Activated T-helper 17 cell treated with anti-CD3 and anti-CD28 coated beads, Interleukin-2, amount 50 U/mL, for 72 hours (primary cell): Measurements from ENCODE around the gene FERMT3. TPM values are rescaled to one million over a fixed set of nuclear protein-coding genes. Genes with fewer than 3 reads are reported as not detected.
"Not testable (repeated sequence)": the region's sequence is repeated elsewhere in the genome, so short reads cannot be mapped to it uniquely, and the experiment has no call there.

Experiments used
- ATAC-seq: fragments of 150-1000 bp; cut with Tn5 transposase; replicated peaks from 2 replicates; pipeline ENCODE4 v1.10.0; 2021; ENCODE audit warnings: mild to moderate bottlenecking, moderate library complexity
- H3K27ac Mint-ChIP-seq: one replicate; pipeline ENCODE4 v1.8.0; 2022; ENCODE audit warnings: mixed read lengths
- H3K27me3 Mint-ChIP-seq: one replicate; pipeline ENCODE4 v1.8.0; 2022; ENCODE audit warnings: mixed read lengths
- H3K36me3 Mint-ChIP-seq: one replicate; pipeline ENCODE4 v1.8.0; 2022; ENCODE audit warnings: low read depth, mild to moderate bottlenecking, mixed read lengths
- H3K4me1 Mint-ChIP-seq: one replicate; pipeline ENCODE4 v1.8.0; 2022; ENCODE audit warnings: mixed read lengths
- H3K4me3 Mint-ChIP-seq: one replicate; pipeline ENCODE4 v1.8.0; 2022; ENCODE audit warnings: mild to moderate bottlenecking, mixed read lengths
- H3K9me3 Mint-ChIP-seq: one replicate; pipeline ENCODE4 v1.8.0; 2022; ENCODE audit warnings: mixed read lengths
- total RNA-seq, 2 donors: library from RNA; stranded (reverse); gene quantifications; one replicate each; pipeline ENCODE4 v1.2.3, GENCODE V29; 2022

The FERMT3 gene
- total RNA-seq: 100 to 1,000 TPM; 172 to 191 TPM

DNA sequence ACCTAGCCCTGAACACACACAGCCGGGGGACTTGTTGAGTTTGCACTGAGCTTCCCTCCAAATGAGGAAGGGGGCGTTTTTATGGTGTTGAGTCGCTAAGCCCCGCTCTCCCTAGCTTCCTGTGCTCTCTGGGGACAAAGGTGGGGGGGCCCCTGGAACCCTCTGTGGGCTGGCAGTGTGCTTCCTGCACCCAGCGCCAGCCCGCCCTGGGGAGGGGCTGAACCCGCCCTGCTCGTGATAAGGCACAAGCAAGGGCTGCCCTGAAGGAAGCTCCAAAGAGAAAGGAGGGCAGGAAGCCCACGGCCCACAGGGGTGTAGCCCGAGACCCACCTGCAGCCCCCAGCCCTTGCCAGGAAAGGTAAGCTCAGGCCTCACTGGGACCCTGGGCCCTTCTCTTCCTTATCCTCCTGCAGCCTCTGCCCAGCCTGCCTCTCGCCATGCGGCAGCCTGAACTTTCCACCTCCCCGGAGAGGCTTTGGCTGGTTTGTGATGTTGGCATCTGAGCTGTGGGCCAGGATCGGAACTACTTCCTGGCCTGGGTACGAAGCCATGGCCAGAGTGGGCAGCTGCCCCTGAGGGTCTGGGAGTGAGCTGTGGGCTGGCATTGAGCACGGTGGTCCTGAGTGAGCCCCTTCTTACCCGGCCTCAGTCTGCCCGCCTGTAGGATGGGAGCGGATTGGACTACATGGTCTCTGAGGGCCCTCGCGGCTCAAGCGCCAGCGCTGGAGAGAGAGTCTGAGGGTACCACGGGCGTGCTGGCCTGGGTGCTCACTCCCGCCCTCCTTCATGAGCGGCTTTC, at the start of gene FERMT3:
Gene FERMT3 (plus strand): TSS at position 265 of the 799 bp plus-strand sequence. CDS start 644 bp downstream, outside the sequence.
- H3K27me3 Mint-ChIP-seq: no peaks in the 10 kb centered on the region
- peak within 1 kb of the TSS; percentile 93 for H3K4me3 Mint-ChIP-seq
- peaks cover 14% of the 10 kb centered on the region for H3K4me1 Mint-ChIP-seq
- peaks cover 100% of the 10 kb centered on the region for H3K36me3 Mint-ChIP-seq
- no peaks in the 10 kb centered on the region for H3K9me3 Mint-ChIP-seq
- peak within 1 kb of the TSS; percentile 98 for H3K27ac Mint-ChIP-seq
- ATAC-seq: peak; percentile 63

DNA sequence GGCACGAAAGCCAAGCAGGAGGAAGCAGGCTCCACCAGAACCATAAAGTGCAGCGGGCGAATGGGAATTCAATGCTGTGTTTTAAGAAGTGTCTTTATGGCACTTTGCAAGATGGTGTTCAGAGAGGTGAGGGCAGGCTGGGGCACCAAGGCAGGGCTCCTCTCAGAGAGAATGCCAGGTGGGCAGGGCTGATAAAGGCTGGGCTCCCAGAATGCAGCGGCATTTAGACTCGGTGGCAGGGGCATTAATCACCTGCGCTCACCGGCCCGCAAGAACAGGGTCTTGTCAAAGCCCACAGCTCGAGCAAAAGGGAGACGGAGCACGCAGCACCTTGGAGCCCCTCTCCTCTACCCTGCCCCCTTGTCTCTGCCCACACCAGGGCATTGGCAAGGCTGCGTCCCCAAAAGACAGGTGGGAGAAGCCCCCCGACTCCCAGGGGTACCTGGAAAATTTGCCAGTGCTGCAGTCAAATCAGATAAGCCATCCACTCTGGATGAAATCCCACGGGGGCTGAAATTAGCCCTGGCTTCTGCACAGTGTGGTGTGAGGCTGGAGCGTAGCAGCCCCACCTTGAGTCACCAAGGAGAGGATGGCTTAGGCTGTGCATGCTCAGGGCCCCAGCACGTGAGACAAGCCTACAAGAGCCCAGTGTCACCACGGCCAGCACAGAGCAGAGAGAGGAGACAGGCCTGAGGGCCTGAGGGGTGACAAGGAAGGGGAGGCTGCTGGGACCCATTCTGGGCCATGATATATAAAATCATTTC, 48.7 kb upstream of the FERMT3 start:
- Mint-ChIP-seq H3K27ac (no peak overlapping the region), H3K4me3 (no peak overlapping the region), H3K9me3 (no peaks in the 10 kb centered on the region), H3K4me1 (no peaks in the 10 kb centered on the region), H3K27me3 (no peaks in the 10 kb centered on the region), H3K36me3 (no peaks in the 10 kb centered on the region)
- ATAC-seq: no peak

DNA sequence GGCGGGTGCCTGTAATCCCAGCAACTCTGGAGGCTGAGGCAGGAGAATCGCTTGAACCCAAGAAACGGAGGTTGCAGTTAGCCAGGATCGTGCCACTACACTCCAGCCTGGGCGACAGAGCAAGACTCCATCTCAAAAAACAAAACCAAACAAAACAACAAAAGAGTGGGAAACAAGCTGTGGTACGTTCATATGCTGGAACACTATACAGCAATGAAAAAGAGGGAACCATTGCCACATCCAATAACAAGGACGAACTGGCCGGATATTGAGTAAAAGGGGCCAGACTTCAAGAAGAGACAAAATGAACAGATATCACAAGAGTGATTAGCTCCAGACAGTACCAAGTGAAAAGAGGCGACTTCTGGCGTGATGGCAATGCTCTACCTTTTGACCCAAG, 45.5 kb upstream of the FERMT3 start:
- H3K36me3 Mint-ChIP-seq: no peaks in the 10 kb centered on the region
- H3K27me3 Mint-ChIP-seq: no peaks in the 10 kb centered on the region
- no peaks in the 10 kb centered on the region for H3K4me1 Mint-ChIP-seq
- H3K9me3 Mint-ChIP-seq: no peaks in the 10 kb centered on the region
- no peak overlapping the region for H3K4me3 Mint-ChIP-seq
- no peak for ATAC-seq
- no peak overlapping the region for H3K27ac Mint-ChIP-seq

DNA sequence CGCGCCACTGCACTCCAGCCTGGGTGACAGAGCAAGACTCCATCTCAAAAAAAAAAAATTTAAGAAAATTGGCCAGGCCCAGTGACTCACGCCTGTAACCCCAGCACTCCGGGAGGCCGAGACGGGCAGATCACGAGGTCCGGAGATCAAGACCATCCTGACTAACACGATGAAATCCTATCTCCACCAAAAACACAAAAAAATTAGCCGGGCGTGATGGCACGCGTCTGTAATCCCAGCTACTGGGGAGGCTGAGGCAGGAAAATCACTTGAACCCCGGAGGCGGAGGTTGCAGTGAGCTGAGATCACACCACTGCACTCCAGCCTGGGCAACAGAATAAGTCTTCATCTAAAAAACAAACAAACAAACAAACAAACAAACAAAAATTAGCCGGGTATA, 43.8 kb upstream of the FERMT3 start:
- H3K4me3 Mint-ChIP-seq, H3K27me3 Mint-ChIP-seq, H3K9me3 Mint-ChIP-seq, H3K4me1 Mint-ChIP-seq, H3K36me3 Mint-ChIP-seq, H3K27ac Mint-ChIP-seq, ATAC-seq: not testable (repeated sequence)

DNA sequence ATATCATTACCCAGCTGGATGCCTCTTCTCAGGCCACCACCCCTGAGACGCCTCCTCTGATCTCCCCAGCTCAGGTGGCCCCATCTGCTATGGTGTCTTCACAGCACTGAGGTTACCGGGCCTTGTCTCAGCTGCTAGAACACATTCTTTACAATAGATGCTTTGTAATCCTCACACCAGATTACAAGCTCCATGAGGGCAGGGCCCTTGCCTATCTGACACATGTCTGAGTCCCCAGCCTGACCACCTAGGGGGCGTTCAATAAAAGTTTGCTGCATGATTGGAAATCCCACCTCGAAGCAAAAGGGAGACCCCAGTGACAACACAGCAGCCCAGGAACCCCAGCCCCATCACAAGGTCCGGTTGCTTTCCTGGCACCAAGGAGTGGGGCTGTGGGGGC, 42.6 kb upstream of the FERMT3 start:
- no peak for ATAC-seq
- H3K27ac Mint-ChIP-seq: no peak overlapping the region
- no peaks in the 10 kb centered on the region for H3K9me3 Mint-ChIP-seq
- H3K4me3 Mint-ChIP-seq: peak overlapping the region; percentile 69
- no peaks in the 10 kb centered on the region for H3K36me3 Mint-ChIP-seq
- H3K27me3 Mint-ChIP-seq: no peaks in the 10 kb centered on the region
- H3K4me1 Mint-ChIP-seq: no peaks in the 10 kb centered on the region

DNA sequence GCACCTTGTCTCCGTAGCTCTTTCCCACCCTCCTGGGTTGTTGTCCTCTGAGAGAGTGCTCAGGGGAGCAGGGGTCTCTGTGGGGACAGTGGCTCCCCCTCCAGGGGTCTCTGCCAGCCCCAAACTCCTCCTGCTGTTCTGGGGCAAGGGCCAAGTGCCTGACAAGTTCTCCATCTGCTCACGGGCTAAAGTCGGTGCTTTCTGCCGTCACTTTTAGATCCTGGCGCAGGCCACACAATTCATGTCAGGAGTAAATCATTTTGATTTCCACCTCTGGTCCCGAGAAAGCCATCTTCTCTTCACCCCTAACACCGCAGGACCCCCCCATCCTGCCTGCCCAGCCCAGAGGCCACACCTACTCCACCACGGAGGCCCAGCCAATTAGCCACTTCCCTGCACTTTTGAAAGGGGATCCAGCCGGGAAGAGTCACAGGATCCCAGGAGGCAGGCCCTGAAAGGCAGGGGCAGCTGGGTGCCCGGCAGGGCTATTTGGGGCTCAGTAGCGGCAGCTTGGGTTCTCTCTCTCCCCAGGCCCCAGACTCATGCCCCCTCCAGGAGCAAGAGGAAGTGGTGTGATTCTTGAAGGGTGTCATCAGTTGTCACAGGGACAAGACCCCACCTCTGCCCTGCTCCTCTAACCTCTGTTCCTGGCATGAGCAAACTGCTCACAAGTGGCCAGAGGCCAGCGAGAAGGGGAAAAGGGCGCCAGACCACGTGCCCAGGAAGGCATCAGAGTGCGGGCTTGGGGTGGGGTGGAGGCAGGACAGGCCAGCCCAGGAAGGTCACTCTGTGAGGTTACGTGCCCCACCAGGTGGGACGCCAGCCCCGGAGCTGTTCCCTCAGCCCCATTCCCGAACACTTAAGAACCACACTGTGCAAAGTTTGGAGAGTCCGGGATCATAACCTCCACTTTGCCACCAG, 41.9 kb upstream of the FERMT3 start:
- no peak overlapping the region for H3K27ac Mint-ChIP-seq
- peak overlapping the region; percentile 69 for H3K4me3 Mint-ChIP-seq
- ATAC-seq: no peak
- H3K36me3 Mint-ChIP-seq: no peaks in the 10 kb centered on the region
- H3K4me1 Mint-ChIP-seq: no peaks in the 10 kb centered on the region
- no peaks in the 10 kb centered on the region for H3K9me3 Mint-ChIP-seq
- no peaks in the 10 kb centered on the region for H3K27me3 Mint-ChIP-seq

DNA sequence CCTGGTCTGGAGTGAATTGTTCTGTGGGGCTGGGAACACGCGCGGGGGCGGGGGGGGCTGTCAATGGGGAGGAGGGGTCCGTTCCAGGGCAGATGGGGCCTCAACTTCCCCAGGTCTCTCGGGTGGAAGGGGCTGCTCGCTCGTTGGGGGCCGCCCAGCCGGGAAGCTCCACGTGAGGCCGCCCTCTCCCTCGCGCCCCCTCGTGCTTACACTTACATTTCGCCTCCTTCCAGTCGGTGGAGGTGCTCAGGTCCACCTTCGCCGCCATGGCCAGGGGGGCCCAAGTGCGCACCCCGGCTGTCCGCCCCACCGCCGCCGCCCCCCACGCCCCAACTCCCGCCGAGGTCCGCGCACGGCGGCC, 41.1 kb upstream of the FERMT3 start:
- H3K27me3 Mint-ChIP-seq: no peaks in the 10 kb centered on the region
- H3K4me1 Mint-ChIP-seq: no peaks in the 10 kb centered on the region
- H3K9me3 Mint-ChIP-seq: no peaks in the 10 kb centered on the region
- no peaks in the 10 kb centered on the region for H3K36me3 Mint-ChIP-seq
- peak; percentile 4 for ATAC-seq
- H3K27ac Mint-ChIP-seq: no peak overlapping the region
- H3K4me3 Mint-ChIP-seq: peak overlapping the region; percentile 81

DNA sequence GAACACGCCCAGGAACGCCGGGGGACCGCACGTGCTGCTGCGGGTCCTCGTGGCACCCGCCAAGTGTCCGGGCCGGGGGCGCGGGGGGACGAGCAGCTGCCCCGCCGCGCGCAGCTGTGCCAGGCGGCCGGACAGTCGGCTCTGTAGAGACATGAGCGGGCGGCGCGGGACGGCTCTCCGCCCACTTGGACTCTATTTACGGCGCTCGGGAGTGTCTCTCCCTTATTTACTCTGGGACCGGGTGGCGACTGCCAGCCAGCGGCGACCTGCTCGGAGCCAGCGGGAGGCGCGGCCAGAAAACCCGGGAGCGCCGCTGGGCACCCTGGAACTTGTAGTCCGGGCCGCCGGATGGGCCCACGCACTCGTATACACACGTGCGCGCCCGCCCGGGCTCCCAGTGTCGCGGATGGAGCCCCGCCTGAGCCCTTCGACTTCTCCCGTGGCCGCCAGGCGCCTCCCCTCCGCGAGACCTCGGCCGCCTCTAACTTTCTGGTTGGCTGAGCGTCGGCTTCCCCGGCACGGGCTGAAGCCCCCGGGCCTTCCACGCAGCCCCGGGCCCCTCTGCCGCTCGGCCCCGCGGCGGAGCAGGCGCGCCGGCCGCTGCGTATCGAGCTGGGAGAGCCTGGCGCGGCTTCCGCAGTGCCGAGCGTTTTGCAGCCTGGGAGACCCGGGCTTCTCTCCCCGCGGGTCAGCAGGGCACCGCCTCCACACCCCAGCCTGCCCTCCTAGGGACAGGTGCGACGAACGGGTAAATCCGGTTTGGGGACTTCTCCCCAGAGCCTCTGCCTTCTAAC, 40.5 kb upstream of the FERMT3 start, which contains the start of gene MACROD1:
Gene MACROD1 (minus strand): TSS at position 272 of the 794 bp plus-strand sequence. CDS start 119 bp downstream, at position 153.
- H3K27ac Mint-ChIP-seq: peak within 1 kb of the TSS; percentile 65
- no peaks in the 10 kb centered on the region for H3K9me3 Mint-ChIP-seq
- H3K36me3 Mint-ChIP-seq: no peaks in the 10 kb centered on the region
- H3K4me3 Mint-ChIP-seq: peak within 1 kb of the TSS; percentile 81
- H3K4me1 Mint-ChIP-seq: no peaks in the 10 kb centered on the region
- ATAC-seq: peak; percentile 96
- H3K27me3 Mint-ChIP-seq: no peaks in the 10 kb centered on the region

DNA sequence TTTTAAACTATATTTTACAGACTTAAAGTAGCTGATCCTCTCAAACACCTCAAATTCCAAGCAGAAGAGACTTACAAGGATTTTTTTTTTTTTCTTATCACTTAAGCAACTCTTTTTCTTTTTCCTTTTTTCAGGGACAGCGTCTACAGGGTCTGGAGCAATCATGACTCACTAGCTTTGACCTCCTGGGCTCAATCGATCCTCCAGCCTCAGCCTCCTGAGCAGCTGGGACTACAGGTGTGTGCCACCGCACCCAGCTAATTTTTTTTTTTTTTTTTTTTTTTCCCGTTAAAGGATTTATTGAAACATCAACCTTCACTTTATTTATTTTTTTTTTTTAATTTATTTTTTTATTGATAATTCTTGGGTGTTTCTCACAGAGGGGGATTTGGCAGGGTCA, 36.1 kb upstream of the FERMT3 start:
- Mint-ChIP-seq H3K4me1 (no peaks in the 10 kb centered on the region), H3K27me3 (no peaks in the 10 kb centered on the region), H3K9me3 (no peaks in the 10 kb centered on the region), H3K4me3 (no peak overlapping the region), H3K36me3 (no peaks in the 10 kb centered on the region), H3K27ac (no peak overlapping the region)
- no peak for ATAC-seq

DNA sequence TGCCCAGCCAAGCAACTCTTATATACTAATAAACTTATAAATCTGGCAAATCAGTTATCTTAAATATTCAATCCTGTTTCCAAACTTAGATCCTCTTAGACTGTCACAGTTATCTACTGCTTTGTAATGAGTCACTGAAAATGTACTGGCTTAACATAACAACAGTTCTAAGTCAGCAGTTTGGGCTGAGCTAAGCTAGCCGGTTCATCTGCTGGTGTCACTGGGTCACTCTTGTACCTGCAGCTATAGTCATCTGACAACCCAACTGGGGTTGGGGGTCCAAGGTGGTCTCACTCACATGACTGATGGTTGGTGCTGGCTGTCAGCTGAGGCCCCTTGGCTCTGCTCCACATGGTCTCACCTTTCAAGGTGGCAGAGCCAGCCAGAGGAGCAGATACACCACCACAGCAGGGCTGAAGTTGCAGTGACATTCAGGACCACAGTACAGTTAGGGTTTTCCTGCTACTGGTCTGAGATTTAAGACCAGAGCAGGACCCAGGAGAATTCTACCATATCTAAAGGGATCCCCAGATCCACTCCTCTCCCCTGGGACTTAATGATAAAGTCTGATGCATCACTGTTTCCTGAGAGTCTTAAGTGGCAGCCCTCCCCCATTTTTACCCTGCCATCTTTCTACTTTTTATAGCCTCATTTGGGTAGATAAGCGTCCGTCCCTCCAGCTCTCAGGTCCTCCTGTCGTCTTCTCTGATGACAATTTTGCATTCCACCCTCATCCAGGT, 32.7 kb upstream of the FERMT3 start:
- Mint-ChIP-seq H3K36me3 (no peaks in the 10 kb centered on the region), H3K4me1 (peaks cover 7% of the 10 kb centered on the region), H3K27me3 (no peaks in the 10 kb centered on the region), H3K9me3 (no peaks in the 10 kb centered on the region), H3K27ac (no peak overlapping the region), H3K4me3 (no peak overlapping the region)
- no peak for ATAC-seq

DNA sequence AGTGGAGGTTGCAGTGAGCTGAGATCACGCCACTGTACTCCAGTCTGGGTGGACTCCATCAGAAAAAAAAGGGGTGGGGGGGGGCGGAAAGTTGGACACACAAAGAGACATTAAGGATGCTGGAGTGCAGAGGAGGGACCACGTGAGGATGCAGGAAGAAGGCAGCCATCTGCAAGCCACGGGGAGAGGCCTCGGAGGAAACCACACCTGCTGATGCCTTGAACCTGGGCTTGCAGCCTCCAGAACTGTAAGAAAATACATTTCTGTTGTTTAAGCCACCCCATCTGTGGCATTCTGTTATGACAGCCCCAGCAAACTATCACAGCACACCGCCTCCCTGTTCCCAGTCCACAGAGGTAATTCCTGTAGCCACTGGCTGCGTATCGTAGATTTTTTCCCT, 29.8 kb upstream of the FERMT3 start:
- Mint-ChIP-seq H3K27ac (no peak overlapping the region), H3K27me3 (no peaks in the 10 kb centered on the region), H3K4me3 (no peak overlapping the region), H3K36me3 (no peaks in the 10 kb centered on the region), H3K4me1 (peaks cover 7% of the 10 kb centered on the region), H3K9me3 (no peaks in the 10 kb centered on the region)
- no peak for ATAC-seq

DNA sequence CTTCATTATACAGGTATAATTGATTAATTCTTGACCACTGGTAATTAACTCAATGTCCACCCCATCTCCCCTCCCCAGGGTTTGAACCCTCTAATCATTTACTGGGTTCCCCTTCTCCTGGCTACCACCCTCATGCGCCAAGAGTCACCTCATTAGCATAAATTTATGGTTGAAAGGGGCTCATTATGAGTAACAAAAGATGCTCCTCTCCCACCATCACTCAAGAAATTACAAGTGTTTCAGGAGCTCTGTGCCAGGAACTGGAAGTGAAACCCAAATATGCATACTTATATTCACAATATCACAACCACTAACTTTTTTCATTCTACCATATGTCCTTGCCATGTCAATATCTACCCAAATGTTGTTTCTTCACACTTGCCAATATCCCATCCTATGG, 28.3 kb upstream of the FERMT3 start:
- H3K4me3 Mint-ChIP-seq: no peak overlapping the region

DNA sequence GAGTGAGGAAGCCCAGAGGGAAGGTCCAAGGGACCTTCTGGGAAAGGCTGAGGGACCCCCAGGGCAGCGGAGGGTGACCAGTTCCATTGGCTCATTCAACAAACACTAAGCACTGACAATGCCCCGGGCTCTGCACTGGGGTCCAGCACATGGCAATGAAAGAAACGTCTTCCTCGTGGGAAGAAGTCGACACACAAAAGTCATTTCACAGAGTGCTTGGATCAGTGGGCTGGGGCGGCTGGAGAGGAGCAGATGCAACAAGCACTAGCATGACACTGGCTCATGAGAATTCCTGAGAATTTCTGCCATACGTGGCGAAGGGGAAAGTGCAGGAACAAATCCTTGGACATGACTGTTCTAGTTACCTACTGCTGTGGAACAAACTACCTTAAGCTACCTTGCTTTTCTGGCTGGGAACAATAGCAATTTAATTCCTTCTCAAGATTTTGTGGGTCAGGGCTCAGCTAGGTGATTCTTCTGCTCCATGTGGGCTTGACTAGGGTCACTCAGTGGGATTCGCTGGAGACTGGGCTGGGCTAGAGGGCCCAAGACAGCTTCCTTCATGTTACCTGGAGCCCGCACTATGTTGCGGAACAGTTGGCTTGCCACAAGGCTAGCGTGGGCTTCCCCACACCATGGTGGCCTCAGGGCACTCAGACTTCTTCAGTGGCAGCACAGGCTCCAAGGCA, 27.4 kb upstream of the FERMT3 start:
- Mint-ChIP-seq H3K4me3 (no peak overlapping the region), H3K27me3 (no peaks in the 10 kb centered on the region), H3K9me3 (no peaks in the 10 kb centered on the region), H3K27ac (no peak overlapping the region), H3K4me1 (peaks cover 12% of the 10 kb centered on the region), H3K36me3 (no peaks in the 10 kb centered on the region)
- no peak for ATAC-seq

More for the DNA sequence above, 28.3 kb upstream of the FERMT3 start:
- peak; percentile 61 for ATAC-seq
- H3K27me3 Mint-ChIP-seq: no peaks in the 10 kb centered on the region
- peaks cover 12% of the 10 kb centered on the region for H3K4me1 Mint-ChIP-seq
- no peaks in the 10 kb centered on the region for H3K36me3 Mint-ChIP-seq
- H3K27ac Mint-ChIP-seq: peak overlapping the region; percentile 1
- H3K9me3 Mint-ChIP-seq: no peaks in the 10 kb centered on the region
